OCI-LY1 (cell line): ENCODE data around the gene ELN.

Source experiments
- H2AFZ ChIP-seq: fragments of 200-600 bp; sonication (generic), shearing (Covaris generic); 2 replicates; pipeline ENCODE4 v1.6.0; 2014; ENCODE audit warnings: antibody characterized with exemption, mild to moderate bottlenecking, low read length
- H3F3A ChIP-seq: fragments of 200-600 bp; sonication (generic), shearing (Covaris generic); 2 replicates; pipeline ENCODE4 v1.6.0; 2014; ENCODE audit warnings: mild to moderate bottlenecking, antibody characterized with exemption, low read length, moderate library complexity; ENCODE audit not compliant: insufficient read depth
- H3K27ac ChIP-seq: fragments of 200-600 bp; sonication (generic); 2 replicates; pipeline ENCODE4 v1.5.1; 2014; ENCODE audit warnings: low read length, mixed run types, mild to moderate bottlenecking, low read depth; ENCODE audit not compliant: poor library complexity, severe bottlenecking
- H3K27me3 ChIP-seq: fragments of 200-600 bp; sonication (generic); 2 replicates; pipeline ENCODE4 v1.6.0; 2014; ENCODE audit warnings: antibody characterized with exemption, mild to moderate bottlenecking, low read length, moderate library complexity; ENCODE audit not compliant: insufficient read depth
- H3K36me3 ChIP-seq: fragments of 200-600 bp; sonication (generic); 2 replicates; pipeline ENCODE4 v1.6.1; 2014; ENCODE audit warnings: mild to moderate bottlenecking, antibody characterized with exemption, low read length, moderate library complexity, mixed read lengths; ENCODE audit not compliant: insufficient read depth
- H3K4me1 ChIP-seq: fragments of 200-600 bp; sonication (generic); 2 replicates; pipeline ENCODE4 v1.5.1; 2014; ENCODE audit warnings: mild to moderate bottlenecking, low read length, moderate library complexity; ENCODE audit not compliant: insufficient read depth, severe bottlenecking
- H3K4me2 ChIP-seq: fragments of 200-600 bp; sonication (generic), shearing (Covaris generic); 2 replicates; pipeline ENCODE4 v1.6.1; 2014; ENCODE audit warnings: low read length
- H3K4me3 ChIP-seq: fragments of 200-600 bp; sonication (generic); 2 replicates; pipeline ENCODE4 v1.5.1; 2014; ENCODE audit warnings: low read length, low read depth, mild to moderate bottlenecking, mixed read lengths; ENCODE audit not compliant: poor library complexity, severe bottlenecking
- H3K79me2 ChIP-seq: fragments of 200-600 bp; shearing (Covaris generic); 2 replicates; pipeline ENCODE4 v1.6.1; 2016; ENCODE audit warnings: mixed run types, low read length, mixed read lengths; ENCODE audit not compliant: insufficient read depth
- H3K9ac ChIP-seq: fragments of 200-600 bp; sonication (generic), shearing (Covaris generic); 2 replicates; pipeline ENCODE4 v1.6.1; 2014; ENCODE audit warnings: mild to moderate bottlenecking, low read length, mixed read lengths
- H3K9me2 ChIP-seq: fragments of 200-600 bp; sonication (generic), shearing (Covaris generic); 2 replicates; pipeline ENCODE4 v1.6.1; 2014; ENCODE audit warnings: low read depth, mild to moderate bottlenecking, low read length, mixed read lengths
- H3K9me3 ChIP-seq: fragments of 200-600 bp; shearing (Covaris generic); 2 replicates; pipeline ENCODE4 v1.6.1; 2014; ENCODE audit warnings: low read length, mixed read lengths
- H4K20me1 ChIP-seq: fragments of 200-600 bp; sonication (generic), shearing (Covaris generic); 2 replicates; pipeline ENCODE4 v1.6.0; 2016; ENCODE audit warnings: mild to moderate bottlenecking, low read length; ENCODE audit not compliant: insufficient read depth
- CTCF ChIP-seq: fragments of 200-600 bp; sonication (generic), shearing (Covaris generic); IDR thresholded peaks from 2 replicates; pipeline ENCODE4 v1.5.1; 2017; ENCODE audit warnings: mild to moderate bottlenecking, antibody characterized with exemption, low read length, moderate library complexity, mixed read lengths
- EZH2 ChIP-seq: fragments of 200-600 bp; sonication (generic), shearing (Covaris generic); IDR thresholded peaks from 2 replicates; pipeline ENCODE4 v1.8.0; 2017; ENCODE audit warnings: borderline replicate concordance, mixed run types, mild to moderate bottlenecking, antibody characterized with exemption, low read length, moderate library complexity, mixed read lengths

The ELN gene

GRCh38 chr7:73999664-74000435 lies 28.1 kb upstream of the ELN start:
- Histone ChIP-seq H3K4me2 (no peak overlapping the region), H3K27ac (no peak overlapping the region), H3K9ac (no peak overlapping the region)

GRCh38 chr7:74000489-74001149 lies 27.4 kb upstream of the ELN start:
- no peaks in the 10 kb centered on the region for H3K4me1 ChIP-seq
- no peaks in the 10 kb centered on the region for H3K79me2 ChIP-seq
- H3F3A ChIP-seq, result no peaks in the 10 kb centered on the region
- no peak overlapping the region for H3K4me3 ChIP-seq
- H3K27ac ChIP-seq, result no peak overlapping the region
- H3K36me3 ChIP-seq, result no peaks in the 10 kb centered on the region
- H4K20me1 ChIP-seq, result no peaks in the 10 kb centered on the region
- H3K9ac ChIP-seq, result no peak overlapping the region
- no peak for TF ChIP-seq EZH2
- no peak for TF ChIP-seq CTCF
- H3K27me3 ChIP-seq, result peaks cover 11% of the 10 kb centered on the region; the same call in 1 of the 2 replicates
- H2AFZ ChIP-seq, result no peak overlapping the region
- H3K9me2 ChIP-seq, result no peaks in the 10 kb centered on the region
- no peak overlapping the region for H3K4me2 ChIP-seq
- H3K9me3 ChIP-seq, result no peaks in the 10 kb centered on the region

More at GRCh38 chr7:73999664-74000435, 28.1 kb upstream of the ELN start:
- H4K20me1 ChIP-seq, result no peaks in the 10 kb centered on the region
- H3F3A ChIP-seq, result no peaks in the 10 kb centered on the region
- no peaks in the 10 kb centered on the region for H3K36me3 ChIP-seq
- H3K4me1 ChIP-seq, result no peaks in the 10 kb centered on the region
- H3K79me2 ChIP-seq, result no peaks in the 10 kb centered on the region
- no peak overlapping the region for H3K4me3 ChIP-seq
- peaks cover 11% of the 10 kb centered on the region for H3K27me3 ChIP-seq
- H3K9me3 ChIP-seq, result 0 out of 2 replicates have a peak, but pooled peaks cover 7% of the 10 kb centered on the region
- H3K9me2 ChIP-seq, result no peaks in the 10 kb centered on the region
- TF ChIP-seq EZH2 (no peak), CTCF (no peak)
- no peak overlapping the region for H2AFZ ChIP-seq

GRCh38 chr7:74001150-74001494 lies 26.9 kb upstream of the ELN start:
- Histone ChIP-seq H3K27ac (no peak overlapping the region), H3F3A (no peaks in the 10 kb centered on the region), H3K9ac (no peak overlapping the region), H3K27me3 (peaks cover 11% of the 10 kb centered on the region; the same call in 1 of the 2 replicates), H3K79me2 (no peaks in the 10 kb centered on the region), H3K9me2 (no peaks in the 10 kb centered on the region), H3K36me3 (no peaks in the 10 kb centered on the region), H3K9me3 (no peaks in the 10 kb centered on the region), H2AFZ (no peak overlapping the region), H3K4me1 (no peaks in the 10 kb centered on the region), H3K4me3 (no peak overlapping the region), H4K20me1 (no peaks in the 10 kb centered on the region), H3K4me2 (no peak overlapping the region)
- no peak for TF ChIP-seq CTCF
- no peak for TF ChIP-seq EZH2
